ENCODE measurements around the gene MTF2.

GRCh38 chr1:93047618-93048017 is 31.5 kb upstream of the MTF2 start:
- TF ChIP-seq NR1H2 (CRISPR knock-in tag; IDR thresholded peaks at IDR 0.05) (no peak), TCF7 (IDR thresholded peaks at IDR 0.05; ENCODE audit: borderline replicate concordance) (no peak), JUN (IDR thresholded peaks at IDR 0.05; ENCODE audit: borderline replicate concordance, low read depth, low read length) (no peak), JUN (CRISPR knock-in tag; IDR thresholded peaks at IDR 0.05; ENCODE audit: borderline replicate concordance) (no peak), ZNF253 (CRISPR knock-in tag; conservative IDR thresholded peaks at IDR 0.05) (no peak), MAFK (IDR thresholded peaks at IDR 0.05; ENCODE audit: low read length) (no peak), CBFB (CRISPR knock-in tag; IDR thresholded peaks at IDR 0.05) (no peak), FOXA1 (IDR thresholded peaks at IDR 0.05; ENCODE audit: borderline replicate concordance) (no peak), KDM1A (IDR thresholded peaks at IDR 0.05) (no peak)

Data from K562 (cell line).